ENCODE measurements around the gene ANXA8.
A peak's percentile ranks its signal among the peaks of the same experiment; 100 is the strongest.
"Not testable (repeated sequence)": the region's sequence is repeated elsewhere in the genome, so short reads cannot be mapped to it uniquely, and the experiment has no call there.

Gene ANXA8

GRCh38 chr10:47462577-47463358 lies 21.1 kb downstream of the ANXA8 start:
- not testable (repeated sequence) for DNase-seq (ENCODE audit: low spot score)

GRCh38 chr10:47461261-47461687 lies 22.6 kb downstream of the ANXA8 start:
- DNase-seq (ENCODE audit: low spot score): peak; percentile 16

DNA sequence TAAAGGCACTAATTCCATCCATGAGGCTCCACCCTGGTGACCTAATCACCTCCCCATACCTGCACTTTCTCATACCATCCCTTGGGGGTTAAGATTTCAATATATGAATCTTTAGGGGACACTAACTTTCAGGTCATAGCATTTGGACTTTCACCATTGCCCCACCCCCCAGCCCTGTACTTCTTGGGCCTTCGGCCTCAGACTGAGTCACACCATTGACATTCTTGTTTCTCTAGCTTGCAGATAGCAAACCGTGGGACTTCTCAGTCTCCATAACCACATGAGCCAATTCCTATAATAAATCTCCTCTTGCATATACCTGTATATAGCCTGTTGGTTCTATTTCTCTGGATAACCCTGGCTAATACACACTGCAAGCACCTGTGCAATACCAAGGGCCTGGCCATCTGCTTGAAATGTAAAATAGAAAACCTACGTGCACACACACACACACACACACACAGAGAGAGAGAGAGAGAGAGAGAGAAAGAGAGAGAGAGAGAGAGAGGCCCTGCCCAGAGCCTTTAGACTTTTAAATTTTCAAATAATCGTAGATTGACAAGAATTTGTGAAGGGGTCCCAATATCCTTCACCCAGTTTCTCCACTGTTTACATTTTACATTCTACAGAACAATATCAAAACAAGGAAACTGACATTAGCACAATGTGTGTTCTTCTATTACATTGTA lies 25.3 kb downstream of the ANXA8 start:
- no peak for DNase-seq (ENCODE audit: low spot score)

GRCh38 chr10:47457826-47458225 lies 26.1 kb downstream of the ANXA8 start:
- DNase-seq (ENCODE audit: low spot score): no peak

GRCh38 chr10:47457528-47457820 lies 26.4 kb downstream of the ANXA8 start:
- DNase-seq (ENCODE audit: low spot score): no peak

- no peak for DNase-seq (ENCODE audit: low spot score)
These were observed 27.0 kb downstream of the ANXA8 start for GRCh38 chr10:47456794-47457527.

GRCh38 chr10:47456079-47456785 lies 27.7 kb downstream of the ANXA8 start:
- DNase-seq (ENCODE audit: low spot score): no peak

GRCh38 chr10:47455350-47456078 lies 28.4 kb downstream of the ANXA8 start:
- not testable (repeated sequence) for DNase-seq (ENCODE audit: low spot score)

GRCh38 chr10:47454780-47455058 lies 29.2 kb downstream of the ANXA8 start:
- DNase-seq (ENCODE audit: low spot score): no peak

DNA sequence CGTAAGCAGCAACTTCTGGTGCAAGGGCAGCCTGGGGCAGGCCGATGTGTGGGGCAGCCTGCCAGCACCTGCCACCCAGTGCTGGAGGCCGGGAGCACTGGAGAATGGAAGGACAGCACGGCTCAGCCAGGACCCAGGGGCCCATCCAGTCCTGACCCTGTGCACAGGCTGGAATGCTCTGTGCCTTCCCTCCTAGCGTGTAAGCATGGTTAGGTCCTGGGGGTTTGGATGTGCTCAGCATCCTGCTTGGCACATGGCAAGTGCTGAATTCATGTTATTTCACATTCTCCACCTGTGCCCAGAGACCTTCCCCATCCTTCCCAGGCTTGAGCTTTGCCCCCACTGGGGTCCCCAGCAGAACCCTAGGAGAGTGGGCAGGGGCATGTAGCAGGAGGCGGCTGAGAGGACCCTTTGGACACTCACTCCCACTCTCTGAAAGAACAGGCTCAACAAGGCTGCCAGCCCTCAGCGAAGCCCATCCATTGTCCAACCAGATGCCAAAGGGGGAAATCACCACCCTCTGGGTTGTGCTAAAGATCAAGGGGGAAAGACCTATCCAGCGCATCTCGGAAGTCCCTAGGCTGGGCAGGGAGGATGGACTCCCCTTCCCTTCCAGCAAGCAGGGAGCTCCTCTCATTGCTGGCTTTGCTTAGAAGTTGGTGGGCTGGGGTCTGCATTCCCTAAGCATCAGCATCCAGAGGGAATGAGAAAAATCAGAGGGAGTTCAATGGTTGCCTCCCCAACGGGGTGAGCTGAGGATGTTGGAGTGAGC lies 29.7 kb downstream of the ANXA8 start:
- DNase-seq (ENCODE audit: low spot score): no peak

GRCh38 chr10:47453141-47454007 lies 30.5 kb downstream of the ANXA8 start:
- no peak for DNase-seq (ENCODE audit: low spot score)

DNA sequence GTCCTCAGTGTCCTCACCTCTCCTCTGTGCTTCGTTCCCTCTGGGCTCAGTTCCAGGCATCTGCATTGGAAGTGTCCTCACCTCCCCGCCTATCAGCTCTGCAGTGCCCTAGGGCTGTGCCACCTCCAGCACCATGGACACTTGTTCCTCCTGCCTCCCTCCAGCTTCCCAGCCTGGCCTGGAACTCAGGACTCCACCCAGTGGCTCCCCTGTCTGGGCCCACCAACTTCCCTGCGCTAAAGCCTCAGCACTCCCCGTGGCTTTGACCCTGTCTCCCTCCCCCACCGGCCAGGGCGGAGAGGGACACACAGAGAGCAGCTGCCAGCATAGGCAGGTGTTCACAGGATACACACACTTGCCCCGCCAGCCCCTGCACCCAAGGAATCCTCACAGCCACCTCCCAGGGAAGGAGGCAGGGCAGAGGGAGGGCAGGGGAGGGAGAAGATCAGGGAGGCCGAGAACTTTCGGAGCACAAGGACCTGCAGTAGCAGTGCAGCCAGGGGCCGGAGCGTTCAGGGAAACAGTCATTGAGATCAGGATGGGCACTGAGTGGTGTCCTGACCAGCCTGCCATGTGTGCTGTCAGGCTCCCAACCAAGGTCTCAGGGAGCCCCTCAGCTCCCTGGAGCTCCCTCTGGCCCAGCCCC lies 31.3 kb downstream of the ANXA8 start:
- no peak for DNase-seq (ENCODE audit: low spot score)

DNA sequence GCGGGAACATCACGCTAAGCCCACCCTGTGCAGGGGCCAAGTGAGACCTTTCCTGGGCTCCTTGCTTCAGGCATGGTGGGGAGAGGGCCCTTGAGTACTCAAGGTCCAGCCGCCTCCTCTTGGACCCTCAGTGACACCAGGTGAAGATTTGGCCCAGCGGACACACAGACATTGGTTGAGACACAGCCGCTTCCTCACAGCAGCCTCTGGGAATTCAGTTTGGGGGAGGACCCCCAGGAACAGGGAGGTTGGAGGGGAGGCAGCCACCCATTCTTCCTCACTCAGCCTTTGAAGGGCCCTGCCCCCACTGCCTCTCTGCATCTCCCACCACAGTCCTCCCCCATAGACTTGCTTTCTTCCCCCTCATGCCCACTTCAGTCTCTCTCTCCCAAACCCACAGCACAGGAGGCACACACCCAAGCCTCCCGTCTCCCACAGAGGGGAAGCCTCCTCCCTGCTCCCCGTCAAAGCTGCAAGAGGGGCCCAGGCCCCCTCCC lies 31.9 kb downstream of the ANXA8 start:
- no peak for DNase-seq (ENCODE audit: low spot score)

GRCh38 chr10:47451273-47451997 lies 32.5 kb downstream of the ANXA8 start:
- no peak for DNase-seq (ENCODE audit: low spot score)

DNA sequence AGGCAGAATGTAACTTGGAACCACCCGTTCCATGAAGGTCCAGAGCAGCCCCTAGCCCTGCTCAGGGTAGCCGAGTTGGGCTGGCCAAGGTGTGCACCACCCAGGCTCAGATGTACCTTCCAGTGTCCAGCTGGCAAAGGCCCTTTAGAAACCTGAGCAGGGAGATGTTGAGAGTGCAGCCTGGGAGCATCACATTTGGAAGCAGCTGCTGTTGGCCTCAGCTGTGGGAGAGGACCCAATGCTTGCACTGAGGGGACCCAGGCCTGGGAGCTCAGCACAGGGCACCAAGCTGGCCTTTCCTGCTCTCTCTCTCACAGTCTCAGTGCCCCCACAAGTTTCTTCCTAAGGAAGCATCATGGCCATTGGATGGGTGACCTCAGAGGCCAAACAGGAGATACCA lies 33.5 kb downstream of the ANXA8 start:
- no peak for DNase-seq (ENCODE audit: low spot score)

- DNase-seq (ENCODE audit: low spot score): no peak
These were observed 33.9 kb downstream of the ANXA8 start for GRCh38 chr10:47449979-47450378.

DNA sequence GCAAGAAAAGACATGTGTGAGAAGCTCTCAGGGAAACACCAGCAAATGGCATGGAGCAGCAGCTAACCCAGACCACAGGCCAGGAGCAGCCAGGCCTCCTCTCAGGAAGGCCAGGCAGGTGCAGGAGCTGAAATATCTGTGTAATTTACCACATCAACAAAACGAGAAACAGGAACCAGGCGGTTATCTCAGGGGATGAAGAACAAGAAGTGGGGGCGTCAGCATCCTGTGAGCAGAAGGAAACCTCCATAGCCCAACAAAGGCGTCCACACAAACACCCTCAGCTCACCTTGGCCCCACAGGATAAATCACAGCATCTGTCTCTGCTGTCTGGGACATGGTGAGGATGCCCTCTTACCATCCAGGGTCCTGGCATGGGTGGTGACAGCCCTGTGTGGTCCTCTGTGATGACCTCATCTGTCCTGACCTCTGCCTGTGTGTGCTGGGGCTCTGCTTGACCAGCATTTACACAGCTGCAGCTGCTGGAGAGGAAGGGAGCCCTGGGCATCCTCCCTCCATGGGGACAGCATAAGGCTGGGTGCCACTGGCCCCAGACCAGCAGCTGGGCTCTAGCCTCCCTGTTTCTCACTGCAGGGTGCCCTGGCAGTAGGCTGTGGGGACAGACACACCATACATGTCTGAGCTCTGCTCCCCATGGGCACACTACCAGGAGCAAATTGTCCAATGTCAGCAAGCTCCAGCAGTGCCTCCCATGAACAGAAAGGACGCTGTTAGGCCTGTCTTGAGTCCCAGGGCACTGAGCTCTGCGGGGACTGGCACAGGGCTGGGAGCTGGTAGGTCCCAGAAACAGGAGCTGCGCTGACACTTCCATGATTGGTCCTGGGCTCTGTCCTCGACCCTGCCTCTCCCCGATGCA lies 34.6 kb downstream of the ANXA8 start:
- DNase-seq (ENCODE audit: low spot score): no peak

DNA sequence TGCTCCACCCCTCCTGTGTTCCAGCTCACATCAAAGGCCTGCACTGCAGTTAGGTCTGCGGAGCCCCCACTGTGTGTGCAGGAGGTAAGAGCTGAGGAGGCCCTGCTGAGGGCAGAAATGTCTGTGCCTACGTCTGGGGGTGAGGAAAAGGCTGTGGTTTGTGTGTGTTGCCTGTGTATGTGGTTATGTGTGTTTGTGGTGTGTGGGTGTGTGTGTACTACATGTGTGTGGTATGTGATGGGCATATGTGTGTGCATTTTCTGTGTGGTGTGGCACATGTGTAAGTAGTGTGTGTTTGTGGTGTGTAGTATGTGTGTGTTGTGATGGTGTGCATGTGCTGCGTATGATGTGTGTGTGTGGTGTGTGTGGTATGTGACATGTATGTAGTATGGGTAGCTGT lies 36.2 kb downstream of the ANXA8 start:
- DNase-seq (ENCODE audit: low spot score): no peak
